Measurements from ENCODE around the gene CPTP. TPM values are rescaled to one million over a fixed set of nuclear protein-coding genes. Genes with fewer than 3 reads are reported as not detected.

CPTP gene
- total RNA-seq, 1 donor = 8.5 TPM

GRCh38 chr1:1377540-1378205 lies 53.1 kb downstream of the CPTP start:
- H3K9me3 ChIP-seq (ENCODE audit: low read depth, low read length) = no peaks in the 10 kb centered on the region

More at GRCh38 chr1:1377540-1378205, 53.1 kb downstream of the CPTP start:
- H3K4me1 ChIP-seq (ENCODE audit: insufficient read depth, low read length) = peaks cover 25% of the 10 kb centered on the region
- H3K4me3 ChIP-seq (ENCODE audit: low read length) = no peak overlapping the region
- no peaks in the 10 kb centered on the region for H3K27me3 ChIP-seq (ENCODE audit: insufficient read depth, low read length)

Other genes starting within 250 kb of the CPTP start
- 9.6 TPM for gene C1orf159, start 208.7 kb upstream of the CPTP start, total RNA-seq
- 0.42 TPM for gene TTLL10, start 150.9 kb upstream of the CPTP start, total RNA-seq
- 1.2 TPM for gene TNFRSF18, start 118.2 kb upstream of the CPTP start, total RNA-seq
- gene TNFRSF4, start 110.6 kb upstream of the CPTP start, total RNA-seq = 3.3 TPM
- gene SDF4, start 92.8 kb upstream of the CPTP start, total RNA-seq = 50.0 TPM
- gene B3GALT6, start 92.6 kb upstream of the CPTP start, total RNA-seq = 5.9 TPM
- 1.6 TPM for gene C1QTNF12, start 78.1 kb upstream of the CPTP start, total RNA-seq
- 26.9 TPM for gene UBE2J2, start 50.9 kb upstream of the CPTP start, total RNA-seq
- 2.6 TPM for gene SCNN1D, start 44.4 kb upstream of the CPTP start, total RNA-seq
- gene ACAP3, start 16.9 kb upstream of the CPTP start, total RNA-seq = 16.8 TPM
- 12.6 TPM for gene PUSL1, start 16.2 kb upstream of the CPTP start, total RNA-seq
- gene INTS11, start 142 bp upstream of the CPTP start, total RNA-seq = 51.2 TPM
- 0.94 TPM for gene TAS1R3, start 6.5 kb downstream of the CPTP start, total RNA-seq
- 17.9 TPM for gene DVL1, start 24.6 kb downstream of the CPTP start, total RNA-seq
- gene MXRA8, start 33.8 kb downstream of the CPTP start, total RNA-seq = 1.6 TPM
- 27.8 TPM for gene AURKAIP1, start 50.4 kb downstream of the CPTP start, total RNA-seq
- 127 TPM for gene CCNL2, start 74.5 kb downstream of the CPTP start, total RNA-seq
- gene MRPL20, start 82.5 kb downstream of the CPTP start, total RNA-seq = 39.5 TPM
- gene ANKRD65, start 96.5 kb downstream of the CPTP start, total RNA-seq = not detected
- 0.10 TPM for gene VWA1, start 110.9 kb downstream of the CPTP start, total RNA-seq
- gene ATAD3C, start 124.9 kb downstream of the CPTP start, total RNA-seq = 0.63 TPM
- 11.5 TPM for gene ATAD3B, start 147.0 kb downstream of the CPTP start, total RNA-seq
- gene ATAD3A, start 187.4 kb downstream of the CPTP start, total RNA-seq = 4.9 TPM
- gene TMEM240, start 215.8 kb downstream of the CPTP start, total RNA-seq = not detected